ENCODE data around the gene PSMD1.
"Not testable (repeated sequence)": the region's sequence is repeated elsewhere in the genome, so short reads cannot be mapped to it uniquely, and the experiment has no call there.

PSMD1 gene

GRCh38 chr2:231058761-231059550, 2.3 kb downstream of the PSMD1 start:
- DNase-seq, result no peak

- no peak for DNase-seq
Measured at GRCh38 chr2:231059756-231060155, 3.1 kb downstream of the PSMD1 start.

- no peak for DNase-seq
Measured at GRCh38 chr2:231062776-231063175, 6.1 kb downstream of the PSMD1 start.

GRCh38 chr2:231063347-231063746, 6.7 kb downstream of the PSMD1 start:
- DNase-seq, result no peak

GRCh38 chr2:231065966-231066365, 9.3 kb downstream of the PSMD1 start:
- no peak for DNase-seq

- DNase-seq, result not testable (repeated sequence)
Measured at GRCh38 chr2:231067531-231067930, 10.9 kb downstream of the PSMD1 start.

GRCh38 chr2:231068525-231069222, 12.0 kb downstream of the PSMD1 start:
- peak; percentile 35 for DNase-seq

GRCh38 chr2:231069379-231070054, 12.8 kb downstream of the PSMD1 start:
- no peak for DNase-seq

- DNase-seq, result no peak
Measured at GRCh38 chr2:231084565-231084964, 27.9 kb downstream of the PSMD1 start.

GRCh38 chr2:231088754-231089153, 32.1 kb downstream of the PSMD1 start:
- DNase-seq, result no peak

GRCh38 chr2:231093933-231094332, 37.3 kb downstream of the PSMD1 start:
- DNase-seq, result no peak

GRCh38 chr2:231094736-231095346, 38.2 kb downstream of the PSMD1 start:
- DNase-seq, result no peak

- no peak for DNase-seq
Measured at GRCh38 chr2:231099918-231100317, 43.3 kb downstream of the PSMD1 start.

GRCh38 chr2:231100321-231100720, 43.7 kb downstream of the PSMD1 start:
- not testable (repeated sequence) for DNase-seq

GRCh38 chr2:231100990-231101389, 44.3 kb downstream of the PSMD1 start:
- DNase-seq, result no peak

- no peak for DNase-seq
Measured at GRCh38 chr2:231102772-231103171, 46.1 kb downstream of the PSMD1 start.

- DNase-seq, result peak; percentile 61
Measured at GRCh38 chr2:231104115-231104713, 47.5 kb downstream of the PSMD1 start.

GRCh38 chr2:231110551-231110950, 53.9 kb downstream of the PSMD1 start:
- no peak for DNase-seq

- no peak for DNase-seq
Measured at GRCh38 chr2:231111987-231112386, 55.3 kb downstream of the PSMD1 start.

- no peak for DNase-seq
Measured at GRCh38 chr2:231113489-231113888, 56.8 kb downstream of the PSMD1 start.

- no peak for DNase-seq
Measured at GRCh38 chr2:231115651-231116050, 59.0 kb downstream of the PSMD1 start.

GRCh38 chr2:231117148-231117547, 60.5 kb downstream of the PSMD1 start:
- no peak for DNase-seq

All from CD4-positive, alpha-beta T cell treated with Interleukin-4 for 4 hours (primary cell).